Stomach (tissue), 4 donors: ENCODE measurements around the gene LRRC37A2.
"Not testable (repeated sequence)": the region's sequence is repeated elsewhere in the genome, so short reads cannot be mapped to it uniquely, and the experiment has no call there.

Experiments used
- EP300 ChIP-seq: sonication (generic); formaldehyde crosslinking; IDR thresholded peaks from one replicate; pipeline ENCODE4 v1.6.1; 2017; ENCODE audit warnings: antibody characterized with exemption
- POLR2AphosphoS5 ChIP-seq, 3 donors: sonication (generic); formaldehyde crosslinking; IDR thresholded peaks; one replicate each; pipeline ENCODE4 v1.6.1; 2016; ENCODE audit warnings: antibody characterized with exemption in 3 of 3
- TF ChIP-seq, protein P1 (sequence below), 7 experiments: fragments of 450-650 bp in 4 of 7; fragments of 200-600 bp in 3 of 7; sonication (generic) in 3 of 7; IDR thresholded peaks; one replicate each; pipeline ENCODE4 v1.5.1; 2016 to 2019; ENCODE audit warnings: antibody characterized with exemption in 7 of 7, control low read depth in 2 of 7, mild to moderate bottlenecking in 1 of 7

DNA sequence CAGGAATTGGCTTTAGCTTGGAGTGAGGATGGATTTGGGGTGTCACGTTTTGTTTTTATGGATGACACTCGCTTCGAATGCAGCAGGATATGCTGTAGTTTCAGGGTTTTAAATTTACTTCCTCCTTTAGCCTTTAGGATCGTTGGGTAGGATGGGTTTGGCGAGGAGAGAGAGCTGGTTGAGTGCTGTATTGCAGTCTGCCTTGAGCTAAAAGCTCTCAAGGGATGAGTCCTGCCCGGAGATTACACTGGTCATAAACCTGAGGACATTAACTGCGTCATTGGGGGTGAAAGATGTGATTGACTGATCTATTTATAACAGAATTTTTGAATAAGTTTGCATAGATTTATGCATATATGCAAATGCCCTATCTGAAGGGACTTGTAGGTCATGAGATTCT lies 79.1 kb downstream of the LRRC37A2 start:
- TF ChIP-seq, protein P1, sequence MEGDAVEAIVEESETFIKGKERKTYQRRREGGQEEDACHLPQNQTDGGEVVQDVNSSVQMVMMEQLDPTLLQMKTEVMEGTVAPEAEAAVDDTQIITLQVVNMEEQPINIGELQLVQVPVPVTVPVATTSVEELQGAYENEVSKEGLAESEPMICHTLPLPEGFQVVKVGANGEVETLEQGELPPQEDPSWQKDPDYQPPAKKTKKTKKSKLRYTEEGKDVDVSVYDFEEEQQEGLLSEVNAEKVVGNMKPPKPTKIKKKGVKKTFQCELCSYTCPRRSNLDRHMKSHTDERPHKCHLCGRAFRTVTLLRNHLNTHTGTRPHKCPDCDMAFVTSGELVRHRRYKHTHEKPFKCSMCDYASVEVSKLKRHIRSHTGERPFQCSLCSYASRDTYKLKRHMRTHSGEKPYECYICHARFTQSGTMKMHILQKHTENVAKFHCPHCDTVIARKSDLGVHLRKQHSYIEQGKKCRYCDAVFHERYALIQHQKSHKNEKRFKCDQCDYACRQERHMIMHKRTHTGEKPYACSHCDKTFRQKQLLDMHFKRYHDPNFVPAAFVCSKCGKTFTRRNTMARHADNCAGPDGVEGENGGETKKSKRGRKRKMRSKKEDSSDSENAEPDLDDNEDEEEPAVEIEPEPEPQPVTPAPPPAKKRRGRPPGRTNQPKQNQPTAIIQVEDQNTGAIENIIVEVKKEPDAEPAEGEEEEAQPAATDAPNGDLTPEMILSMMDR (IDR thresholded peaks at IDR 0.05), result not testable (repeated sequence)
- not testable (repeated sequence) for TF ChIP-seq POLR2AphosphoS5 (IDR thresholded peaks at IDR 0.05); EP300
